HG03457 (cell line): Measurements from ENCODE around the gene OBSCN.

Source experiments
- ATAC-seq: cut with Tn5 transposase; IDR thresholded peaks from one replicate; pipeline ENCODE4 v1.9.1; 2021; ENCODE audit warnings: moderate number of reproducible peaks; ENCODE audit not compliant: unreplicated experiment

OBSCN gene

GRCh38 chr1:228394571-228395394 lies 186.9 kb downstream of the OBSCN start:
- no peak for ATAC-seq

- no peak for ATAC-seq
Measured at GRCh38 chr1:228396770-228397662, 189.2 kb downstream of the OBSCN start.

GRCh38 chr1:228397966-228398365 lies 190.1 kb downstream of the OBSCN start:
- ATAC-seq = no peak

- ATAC-seq = no peak
Measured at GRCh38 chr1:228398741-228399461, 191.1 kb downstream of the OBSCN start.

GRCh38 chr1:228399531-228400236 lies 191.8 kb downstream of the OBSCN start:
- ATAC-seq = no peak

- ATAC-seq = no peak
Measured at GRCh38 chr1:228400237-228400651, 192.4 kb downstream of the OBSCN start.

GRCh38 chr1:228400692-228401454 lies 193.0 kb downstream of the OBSCN start:
- ATAC-seq = no peak

GRCh38 chr1:228401782-228402640 lies 194.2 kb downstream of the OBSCN start:
- ATAC-seq = no peak

GRCh38 chr1:228402641-228403025 lies 194.8 kb downstream of the OBSCN start:
- ATAC-seq = no peak

- no peak for ATAC-seq
Measured at GRCh38 chr1:228403231-228403631, 195.4 kb downstream of the OBSCN start.

GRCh38 chr1:228404107-228404720 lies 196.4 kb downstream of the OBSCN start:
- no peak for ATAC-seq

GRCh38 chr1:228405200-228405978 lies 197.5 kb downstream of the OBSCN start:
- no peak for ATAC-seq

- no peak for ATAC-seq
Measured at GRCh38 chr1:228405979-228406228, 198.1 kb downstream of the OBSCN start.

- ATAC-seq = no peak
Measured at GRCh38 chr1:228407106-228408040, 199.5 kb downstream of the OBSCN start.

- ATAC-seq = no peak
Measured at GRCh38 chr1:228408041-228408868, 200.4 kb downstream of the OBSCN start.
